DMS114 treated with DMSO at 0.1 percent for 48 hours (cell line): ENCODE data around the gene ADAMTS18.
"Not testable (repeated sequence)": the region's sequence is repeated elsewhere in the genome, so short reads cannot be mapped to it uniquely, and the experiment has no call there.

ENCODE experiments used
- DNase-seq: peaks from one replicate; lab custom pipeline; 2025; ENCODE audit not compliant: unreplicated experiment; lab: John Stamatoyannopoulos, UW

The ADAMTS18 gene

DNA sequence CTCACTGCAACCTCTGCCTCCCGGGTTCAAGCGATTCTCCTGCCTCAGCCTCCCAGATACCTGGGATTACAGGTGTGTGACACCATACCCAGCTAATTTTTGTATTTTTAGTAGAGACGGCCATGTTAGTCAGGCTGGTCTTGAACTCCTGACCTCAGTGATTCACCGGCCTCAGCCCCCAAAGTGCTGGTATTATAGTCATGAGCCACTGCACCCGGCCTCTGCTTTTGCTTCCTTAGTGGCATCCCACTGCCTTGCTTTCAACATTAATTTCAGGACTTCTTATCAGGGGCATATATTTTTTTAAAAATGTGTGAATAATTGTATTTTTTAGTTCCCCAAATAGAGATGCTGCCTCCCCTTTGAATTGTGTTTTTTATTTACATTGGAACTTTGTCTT lies 136.8 kb downstream of the ADAMTS18 start:
- no peak for DNase-seq

GRCh38 chr16:77295896-77296295 lies 138.9 kb downstream of the ADAMTS18 start:
- no peak for DNase-seq

DNA sequence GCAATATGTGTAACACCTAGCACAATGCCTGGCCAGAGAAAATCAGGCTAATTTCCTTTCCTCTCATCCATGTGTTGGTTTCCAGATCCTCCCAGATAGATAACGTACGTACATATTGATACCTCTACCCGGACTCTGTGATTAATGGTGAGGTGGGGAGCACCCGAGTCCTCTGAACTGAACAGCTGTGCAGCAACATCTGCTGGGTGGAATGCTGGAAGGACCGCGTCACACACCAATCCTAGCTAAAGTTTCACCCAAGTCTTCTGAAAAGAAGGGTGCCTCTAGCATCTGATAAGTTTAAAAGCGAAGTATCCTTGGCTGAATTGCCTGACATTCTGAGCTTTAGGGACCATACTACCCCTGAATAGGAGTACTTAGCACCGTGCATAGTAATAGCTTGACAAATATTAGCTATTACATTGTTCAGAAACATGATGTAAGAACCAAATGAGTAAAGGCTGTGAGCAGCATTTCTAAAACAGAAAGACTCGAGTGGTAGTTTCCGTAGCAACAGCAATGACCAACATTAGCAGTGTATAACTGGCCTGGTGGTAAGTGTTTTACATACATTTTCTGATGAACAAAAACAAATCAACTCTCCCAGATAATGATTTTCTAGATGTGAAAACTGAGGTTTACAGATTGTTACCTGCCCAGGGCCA lies 144.3 kb downstream of the ADAMTS18 start:
- no peak for DNase-seq

GRCh38 chr16:77289331-77289809 lies 145.5 kb downstream of the ADAMTS18 start:
- DNase-seq = no peak

- no peak for DNase-seq
These were observed 146.6 kb downstream of the ADAMTS18 start for GRCh38 chr16:77288222-77288621.

- DNase-seq = no peak
These were observed 149.2 kb downstream of the ADAMTS18 start for GRCh38 chr16:77285676-77286075.

DNA sequence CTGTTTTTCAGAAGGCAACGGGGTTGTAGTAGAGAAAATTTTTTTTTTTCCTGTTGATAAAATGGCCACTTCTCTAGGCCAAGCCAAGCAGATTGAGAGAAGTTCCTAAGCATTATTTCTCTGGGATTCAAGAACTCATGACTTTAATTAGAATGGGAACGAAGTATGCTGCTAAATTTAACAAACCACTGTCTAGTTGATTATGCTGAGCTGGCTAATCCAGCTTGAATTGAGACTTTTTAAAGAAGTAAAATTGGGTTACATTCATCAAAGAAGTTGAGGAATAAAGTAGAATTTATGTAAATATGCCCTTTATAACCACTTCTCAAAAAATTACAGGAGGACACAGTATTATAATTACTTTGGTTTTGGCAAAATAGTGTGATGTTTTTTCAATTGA lies 152.5 kb downstream of the ADAMTS18 start:
- DNase-seq = no peak

DNA sequence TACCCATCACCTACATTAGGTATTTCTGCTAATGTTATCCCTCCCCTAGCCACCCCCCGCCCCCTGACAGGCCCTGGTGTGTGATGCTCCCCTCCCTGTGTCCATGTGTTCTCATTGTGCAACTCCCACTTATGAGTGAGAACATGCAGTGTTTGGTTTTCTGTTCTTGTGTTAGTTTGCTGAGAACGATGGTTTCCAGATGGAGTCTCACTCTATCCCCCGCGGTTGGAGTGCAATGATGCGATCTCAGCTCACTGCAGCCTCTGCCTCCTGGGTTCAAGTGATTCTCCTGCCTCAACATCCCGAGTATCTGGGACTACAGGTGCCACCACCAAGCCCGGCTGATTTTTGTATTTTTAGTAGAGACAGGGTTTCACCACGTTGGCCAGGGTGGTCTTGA lies 155.5 kb downstream of the ADAMTS18 start:
- DNase-seq = not testable (repeated sequence)

GRCh38 chr16:77277571-77277970 lies 157.3 kb downstream of the ADAMTS18 start:
- no peak for DNase-seq

DNA sequence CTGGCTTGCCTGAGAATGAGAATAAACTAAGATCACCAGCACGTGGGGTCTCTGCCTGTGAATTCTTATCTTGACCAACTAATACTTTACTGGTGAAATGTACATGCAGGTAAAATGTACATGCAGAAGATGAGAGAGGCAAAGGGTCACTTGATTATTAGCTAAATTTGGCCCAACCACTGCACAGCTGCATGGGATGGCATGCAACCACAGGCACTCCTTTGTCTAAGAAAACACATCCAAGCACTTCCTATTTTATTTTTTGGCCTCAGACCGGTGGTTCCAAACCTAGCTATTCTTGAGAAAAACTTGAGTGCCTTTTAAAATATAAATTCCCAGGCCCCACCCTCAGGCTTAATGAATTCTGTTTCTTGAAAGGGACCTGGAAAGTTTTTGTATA lies 157.7 kb downstream of the ADAMTS18 start:
- no peak for DNase-seq

GRCh38 chr16:77276661-77277060 lies 158.2 kb downstream of the ADAMTS18 start:
- no peak for DNase-seq

GRCh38 chr16:77275303-77275702 lies 159.5 kb downstream of the ADAMTS18 start:
- not testable (repeated sequence) for DNase-seq

GRCh38 chr16:77273815-77274214 lies 161.0 kb downstream of the ADAMTS18 start:
- no peak for DNase-seq

GRCh38 chr16:77271532-77272426 lies 163.1 kb downstream of the ADAMTS18 start:
- no peak for DNase-seq

GRCh38 chr16:77266185-77266584 lies 168.6 kb downstream of the ADAMTS18 start:
- DNase-seq = not testable (repeated sequence)

GRCh38 chr16:77262971-77263370 lies 171.9 kb downstream of the ADAMTS18 start:
- no peak for DNase-seq

- DNase-seq = no peak
These were observed 184.4 kb downstream of the ADAMTS18 start for GRCh38 chr16:77250400-77250799.

GRCh38 chr16:77246150-77246549 lies 188.7 kb downstream of the ADAMTS18 start:
- DNase-seq = no peak

DNA sequence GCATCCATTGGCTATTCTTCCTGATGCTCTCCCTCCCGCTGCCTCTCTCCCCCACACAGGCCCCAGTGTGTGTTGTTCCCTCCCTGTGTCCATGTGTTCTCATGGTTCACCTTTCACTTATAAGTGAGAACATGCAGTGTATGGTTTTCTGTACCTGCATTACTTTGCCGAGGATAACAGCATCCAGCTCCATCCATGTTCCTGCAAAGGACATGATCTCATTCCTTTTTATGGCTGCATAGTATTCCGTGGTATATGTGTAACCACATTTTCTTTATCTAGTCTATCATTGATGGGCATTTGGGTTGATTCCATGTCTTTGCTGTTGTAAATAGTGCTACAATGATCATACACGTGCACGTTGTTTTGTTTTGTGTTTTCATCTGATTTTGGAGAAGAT lies 192.4 kb downstream of the ADAMTS18 start:
- not testable (repeated sequence) for DNase-seq

- no peak for DNase-seq
These were observed 196.2 kb downstream of the ADAMTS18 start for GRCh38 chr16:77238593-77238992.

- peak; percentile 80 for DNase-seq
These were observed 198.7 kb downstream of the ADAMTS18 start for GRCh38 chr16:77236063-77236511.

GRCh38 chr16:77234611-77235010 lies 200.2 kb downstream of the ADAMTS18 start:
- no peak for DNase-seq
